ENCODE results near the gene LIMCH1.

GRCh38 chr4:41638866-41639265, 100.9 kb downstream of the LIMCH1 start:
- TF ChIP-seq, protein P1, sequence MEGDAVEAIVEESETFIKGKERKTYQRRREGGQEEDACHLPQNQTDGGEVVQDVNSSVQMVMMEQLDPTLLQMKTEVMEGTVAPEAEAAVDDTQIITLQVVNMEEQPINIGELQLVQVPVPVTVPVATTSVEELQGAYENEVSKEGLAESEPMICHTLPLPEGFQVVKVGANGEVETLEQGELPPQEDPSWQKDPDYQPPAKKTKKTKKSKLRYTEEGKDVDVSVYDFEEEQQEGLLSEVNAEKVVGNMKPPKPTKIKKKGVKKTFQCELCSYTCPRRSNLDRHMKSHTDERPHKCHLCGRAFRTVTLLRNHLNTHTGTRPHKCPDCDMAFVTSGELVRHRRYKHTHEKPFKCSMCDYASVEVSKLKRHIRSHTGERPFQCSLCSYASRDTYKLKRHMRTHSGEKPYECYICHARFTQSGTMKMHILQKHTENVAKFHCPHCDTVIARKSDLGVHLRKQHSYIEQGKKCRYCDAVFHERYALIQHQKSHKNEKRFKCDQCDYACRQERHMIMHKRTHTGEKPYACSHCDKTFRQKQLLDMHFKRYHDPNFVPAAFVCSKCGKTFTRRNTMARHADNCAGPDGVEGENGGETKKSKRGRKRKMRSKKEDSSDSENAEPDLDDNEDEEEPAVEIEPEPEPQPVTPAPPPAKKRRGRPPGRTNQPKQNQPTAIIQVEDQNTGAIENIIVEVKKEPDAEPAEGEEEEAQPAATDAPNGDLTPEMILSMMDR (IDR thresholded peaks at IDR 0.05; ENCODE audit: low read depth, low read length, poor library complexity, severe bottlenecking), result no peak
- TF ChIP-seq EZH2phosphoT487 (IDR thresholded peaks at IDR 0.05; ENCODE audit: borderline replicate concordance, low read length), result no peak

All from DOHH2 (cell line).